ENCODE results near the gene ADAMTS17. TPM values are rescaled to one million over a fixed set of nuclear protein-coding genes. Genes with fewer than 3 reads are reported as not detected.

Gene ADAMTS17
- total RNA-seq, 1 experiment from 2014 or later = 1.8 TPM

- no peaks in the 10 kb centered on the region for H3K36me3 Mint-ChIP-seq
- ChIA-PET CTCF (interaction anchor here (0.7 kb wide), 1 partner anchor 198 kb away, joined by 6 read pairs; no protein-coding TSS in a partner anchor), POLR2A (no interaction called here)
- no peaks in the 10 kb centered on the region for H3K27me3 Mint-ChIP-seq (ENCODE audit: low read depth)
- no peak overlapping the region for H3K4me3 Mint-ChIP-seq
- DNase-seq (ENCODE audit: low spot score) (no peak), ATAC-seq (no peak)
- TF ChIP-seq ZNF138 (CRISPR knock-in tag; conservative IDR thresholded peaks at IDR 0.05) (no peak), OVOL2 (CRISPR knock-in tag; IDR thresholded peaks at IDR 0.05; ENCODE audit: borderline replicate concordance) (no peak)
- H3K4me1 Mint-ChIP-seq = no peaks in the 10 kb centered on the region
- H3K9me3 Mint-ChIP-seq = 0 out of 2 replicates have a peak, but pooled peaks cover 3% of the 10 kb centered on the region
- 0 out of 2 replicates have a peak overlapping the region, but pooled peaks have one; percentile 38 for H3K27ac Mint-ChIP-seq
These were observed 201.1 kb downstream of the ADAMTS17 start for GRCh38 chr15:100140527-100141308.

- POLR2A ChIA-PET = no interaction called here
- no peaks in the 10 kb centered on the region for H3K27me3 Mint-ChIP-seq (ENCODE audit: low read depth)
- no peak overlapping the region for H3K27ac Mint-ChIP-seq
- DNase-seq (ENCODE audit: low spot score) (no peak), ATAC-seq (no peak)
- no peak overlapping the region for H3K4me3 Mint-ChIP-seq
- no peaks in the 10 kb centered on the region for H3K4me1 Mint-ChIP-seq
- no peaks in the 10 kb centered on the region for H3K36me3 Mint-ChIP-seq
- peaks cover 5% of the 10 kb centered on the region for H3K9me3 Mint-ChIP-seq
- CTCF ChIA-PET = interaction anchor here (0.5 to 1.4 kb wide), 3 partner anchors 204 to 731 kb away, joined by 3 to 4 read pairs (median 3); no protein-coding TSS in a partner anchor
- TF ChIP-seq MLX (CRISPR knock-in tag; IDR thresholded peaks at IDR 0.05) (no peak), ATF2 (CRISPR knock-in tag; IDR thresholded peaks at IDR 0.05; ENCODE audit: borderline replicate concordance, low read depth) (no peak), E2F1 (CRISPR knock-in tag; IDR thresholded peaks at IDR 0.05) (no peak), SOX15 (CRISPR knock-in tag; IDR thresholded peaks at IDR 0.05) (no peak), GRHL2 (CRISPR knock-in tag; IDR thresholded peaks at IDR 0.05; ENCODE audit: insufficient replicate concordance, severe bottlenecking) (no peak)
These were observed 207.2 kb downstream of the ADAMTS17 start for GRCh38 chr15:100134586-100134985.

- ATAC-seq (no peak), DNase-seq (ENCODE audit: low spot score) (no peak)
- CTCF ChIA-PET = interaction anchor here (0.5 to 1.5 kb wide), 4 partner anchors 26 to 731 kb away, joined by 3 to 4 read pairs (median 3); no protein-coding TSS in a partner anchor
- Mint-ChIP-seq H3K27me3 (ENCODE audit: low read depth) (no peaks in the 10 kb centered on the region), H3K4me3 (no peak overlapping the region), H3K36me3 (no peaks in the 10 kb centered on the region), H3K27ac (no peak overlapping the region), H3K4me1 (no peaks in the 10 kb centered on the region), H3K9me3 (peaks cover 5% of the 10 kb centered on the region)
- POLR2A ChIA-PET = no interaction called here
- TF ChIP-seq FOXP4 (CRISPR knock-in tag; IDR thresholded peaks at IDR 0.05) = no peak
- TF ChIP-seq ZMAT4 (CRISPR knock-in tag; IDR thresholded peaks at IDR 0.05) = no peak
- no peak for TF ChIP-seq JUN (CRISPR knock-in tag; IDR thresholded peaks at IDR 0.05)
- TF ChIP-seq CBFB (CRISPR knock-in tag; IDR thresholded peaks at IDR 0.05; ENCODE audit: low read depth) = no peak
- TF ChIP-seq SP1 (CRISPR knock-in tag; conservative IDR thresholded peaks at IDR 0.05) = no peak
- no peak for TF ChIP-seq IRF2 (CRISPR knock-in tag; IDR thresholded peaks at IDR 0.05; ENCODE audit: borderline replicate concordance, low read depth)
- TF ChIP-seq PRRX2 (CRISPR knock-in tag; IDR thresholded peaks at IDR 0.05) = no peak
- TF ChIP-seq ATF6 (CRISPR knock-in tag; IDR thresholded peaks at IDR 0.05) = no peak
- TF ChIP-seq JAZF1 (CRISPR knock-in tag; IDR thresholded peaks at IDR 0.05) = no peak
- no peak for TF ChIP-seq CREB1 (CRISPR knock-in tag; IDR thresholded peaks at IDR 0.05)
- no peak for TF ChIP-seq ZNF532 (CRISPR knock-in tag; IDR thresholded peaks at IDR 0.05; ENCODE audit: borderline replicate concordance)
These were observed 207.6 kb downstream of the ADAMTS17 start for GRCh38 chr15:100134089-100134583.
